Measurements from ENCODE around the gene CDH5.
"Not testable (repeated sequence)": the region's sequence is repeated elsewhere in the genome, so short reads cannot be mapped to it uniquely, and the experiment has no call there.

The CDH5 gene

GRCh38 chr16:66429290-66429962, 62.9 kb downstream of the CDH5 start:
- DNase-seq (ENCODE audit: insufficient read length, low spot score): no peak
- peak; percentile 55 for FAIRE-seq

GRCh38 chr16:66430214-66430613, 63.7 kb downstream of the CDH5 start:
- FAIRE-seq (no peak), DNase-seq (ENCODE audit: insufficient read length, low spot score) (no peak)

GRCh38 chr16:66431760-66432159, 65.3 kb downstream of the CDH5 start:
- FAIRE-seq: no peak
- DNase-seq (ENCODE audit: insufficient read length, low spot score): no peak

GRCh38 chr16:66432429-66432828, 65.9 kb downstream of the CDH5 start:
- FAIRE-seq (no peak), DNase-seq (ENCODE audit: insufficient read length, low spot score) (no peak)

GRCh38 chr16:66434619-66435430, 68.3 kb downstream of the CDH5 start:
- peak; percentile 72 for FAIRE-seq
- no peak for DNase-seq (ENCODE audit: insufficient read length, low spot score)

- DNase-seq (ENCODE audit: insufficient read length, low spot score): no peak
- FAIRE-seq: no peak
Observed at GRCh38 chr16:66435896-66436295, 69.4 kb downstream of the CDH5 start.

GRCh38 chr16:66437391-66437945, 71.0 kb downstream of the CDH5 start:
- DNase-seq (ENCODE audit: insufficient read length, low spot score): no peak
- FAIRE-seq: no peak

- DNase-seq (ENCODE audit: insufficient read length, low spot score) (no peak), FAIRE-seq (no peak)
Observed at GRCh38 chr16:66438536-66438935, 72.0 kb downstream of the CDH5 start.

GRCh38 chr16:66439051-66439730, 72.7 kb downstream of the CDH5 start:
- peak; percentile 23 for FAIRE-seq
- no peak for DNase-seq (ENCODE audit: insufficient read length, low spot score)

GRCh38 chr16:66440271-66440802, 73.8 kb downstream of the CDH5 start:
- DNase-seq (ENCODE audit: insufficient read length, low spot score): no peak
- FAIRE-seq: no peak

GRCh38 chr16:66440970-66441369, 74.5 kb downstream of the CDH5 start:
- FAIRE-seq: no peak

GRCh38 chr16:66441586-66442375, 75.3 kb downstream of the CDH5 start:
- DNase-seq (ENCODE audit: insufficient read length, low spot score) (no peak), FAIRE-seq (peak; percentile 49)

More at GRCh38 chr16:66440970-66441369, 74.5 kb downstream of the CDH5 start:
- DNase-seq (ENCODE audit: insufficient read length, low spot score): no peak

- DNase-seq (ENCODE audit: insufficient read length, low spot score) (no peak), FAIRE-seq (peak; percentile 57)
Observed at GRCh38 chr16:66442502-66443268, 76.2 kb downstream of the CDH5 start.

GRCh38 chr16:66443269-66443652, 76.8 kb downstream of the CDH5 start:
- no peak for FAIRE-seq
- DNase-seq (ENCODE audit: insufficient read length, low spot score): no peak

- DNase-seq (ENCODE audit: insufficient read length, low spot score): no peak
- no peak for FAIRE-seq
Observed at GRCh38 chr16:66444049-66444481, 77.6 kb downstream of the CDH5 start.

- DNase-seq (ENCODE audit: insufficient read length, low spot score) (no peak), FAIRE-seq (no peak)
Observed at GRCh38 chr16:66446737-66447136, 80.2 kb downstream of the CDH5 start.

- DNase-seq (ENCODE audit: insufficient read length, low spot score) (no peak), FAIRE-seq (no peak)
Observed at GRCh38 chr16:66447491-66447890, 81.0 kb downstream of the CDH5 start.

- no peak for DNase-seq (ENCODE audit: insufficient read length, low spot score)
- no peak for FAIRE-seq
Observed at GRCh38 chr16:66451548-66451947, 85.1 kb downstream of the CDH5 start.

- not testable (repeated sequence) for DNase-seq (ENCODE audit: insufficient read length, low spot score); FAIRE-seq
Observed at GRCh38 chr16:66453230-66453629, 86.7 kb downstream of the CDH5 start.

All from HTR-8/SVneo (cell line).